HepG2 (cell line): ENCODE measurements around the gene EMC9. TPM values are rescaled to one million over a fixed set of nuclear protein-coding genes. Genes with fewer than 3 reads are reported as not detected.

Experiments used
- ATAC-seq: fragments of 200-7000 bp; cut with Tn5 transposase; 3 replicates; pipeline ENCODE4 v1.9.1; 2020; ENCODE audit warnings: mild to moderate bottlenecking, moderate library complexity
- BruUV-seq: library from RNA; stranded (reverse); fragments of 400-500 nt; replicated peaks from 2 replicates; lab custom pipeline; 2021; lab: Mats Ljungman, UMichigan
- CTCF ChIA-PET: fragments of 300-600 bp; formaldehyde crosslinking; extraction: SDS; loops from one replicate; lab custom pipeline; 2021; ENCODE audit warnings: low total read pairs, inconsistent platforms, low intra/inter-chr PET ratio; lab: Yijun Ruan, JAX
- POLR2A ChIA-PET: fragments of 350-600 bp; sonication (Branson Sonifier 250); formaldehyde crosslinking; loops from one replicate; lab custom pipeline; 2020; ENCODE audit warnings: antibody characterized with exemption, inconsistent platforms; lab: Yijun Ruan, JAX
- DNase-seq: peaks from one replicate; pipeline ENCODE4 v3.0.0-alpha.2; 2015; ENCODE audit warnings: low spot score
- FAIRE-seq: peaks from 3 replicates; lab custom pipeline; 2011; peaks lifted over from hg19 to GRCh38; lab: Jason Lieb, UNC
- H2AFZ ChIP-seq: one replicate; pipeline ENCODE4 v1.6.1; 2011; ENCODE audit warnings: low read length, inconsistent platforms
- H3K27ac ChIP-seq: fragments of 300-600 bp; 3 replicates; pipeline ENCODE4 v1.8.0; 2011; ENCODE audit warnings: mixed run types, mild to moderate bottlenecking, mixed read lengths, low read length, inconsistent platforms; ENCODE audit not compliant: insufficient read depth; ENCODE audit errors: extremely low read length
- H3K27me3 ChIP-seq, 2 experiments: fragments of 200-600 bp in 1 of 2; 2 replicates in 1 of 2; 3 replicates in 1 of 2; pipeline versions ENCODE4 v1.6.0 to v1.8.0; 2011; ENCODE audit warnings: low read length in 2 of 2, mild to moderate bottlenecking in 2 of 2, moderate library complexity in 2 of 2, inconsistent platforms in 1 of 2; ENCODE audit not compliant: insufficient read depth in 2 of 2, control insufficient read depth in 1 of 2
- H3K36me3 ChIP-seq, 2 experiments: fragments of 200-600 bp in 1 of 2; replicated peaks in 1 of 2; 2 replicates in 1 of 2; 3 replicates in 1 of 2; pipeline versions ENCODE4 v1.5.1 to v1.8.0; 2011; ENCODE audit warnings: low read length in 2 of 2, inconsistent platforms in 1 of 2; ENCODE audit not compliant: insufficient read depth in 2 of 2, control insufficient read depth in 1 of 2
- H3K4me1 ChIP-seq: 2 replicates; pipeline ENCODE4 v1.5.1; 2012; ENCODE audit warnings: low read length, inconsistent platforms; ENCODE audit not compliant: insufficient read depth
- H3K4me2 ChIP-seq: 2 replicates; pipeline ENCODE4 v1.6.0; 2011; ENCODE audit warnings: low read depth, low read length, inconsistent platforms
- H3K4me3 ChIP-seq, 3 experiments: fragments of 200-600 bp in 1 of 3; sonication (generic), shearing (Covaris generic) in 1 of 3; replicated peaks in 1 of 3; 2 replicates each; pipeline ENCODE4 v1.5.1; 2011 to 2016; ENCODE audit warnings: low read length in 3 of 3, inconsistent platforms in 2 of 3, low read depth in 2 of 3, mild to moderate bottlenecking in 2 of 3, control low read depth in 1 of 3, mixed read lengths in 1 of 3; ENCODE audit not compliant: insufficient read depth in 1 of 3
- H3K79me2 ChIP-seq: one replicate; pipeline ENCODE4 v1.6.1; 2011; ENCODE audit warnings: low read length, inconsistent platforms; ENCODE audit not compliant: insufficient read depth
- H3K9ac ChIP-seq: 2 replicates; pipeline ENCODE4 v1.6.0; 2011; ENCODE audit warnings: mild to moderate bottlenecking, low read depth, low read length, inconsistent platforms; ENCODE audit not compliant: insufficient read depth
- H3K9me3 ChIP-seq: 2 replicates; pipeline ENCODE4 v1.5.1; 2012; ENCODE audit warnings: mild to moderate bottlenecking, low read length
- H4K20me1 ChIP-seq: 2 replicates; pipeline ENCODE4 v1.6.0; 2011; ENCODE audit warnings: inconsistent platforms, mild to moderate bottlenecking, low read length, moderate library complexity; ENCODE audit not compliant: insufficient read depth
- ATF2 ChIP-seq: sonication (generic); formaldehyde crosslinking; IDR thresholded peaks from 2 replicates; pipeline ENCODE4 v1.4.0; 2020; ENCODE audit warnings: missing genetic modification reagents
- CENPT ChIP-seq: sonication (generic); formaldehyde crosslinking; IDR thresholded peaks from 2 replicates; pipeline ENCODE4 v1.8.0; 2022; ENCODE audit warnings: low read depth, mild to moderate bottlenecking, moderate library complexity, missing genetic modification reagents
- CREM ChIP-seq, 2 experiments: sonication (generic) in 1 of 2; formaldehyde crosslinking in 1 of 2; IDR thresholded peaks; 2 replicates each; pipeline versions ENCODE4 v1.4.0 to v1.6.1; 2016 to 2020; ENCODE audit warnings: antibody characterized with exemption in 1 of 2, mild to moderate bottlenecking in 1 of 2, missing genetic modification reagents in 1 of 2
- ETV5 ChIP-seq: IDR thresholded peaks from 2 replicates; pipeline ENCODE4 v1.6.1; 2018; ENCODE audit warnings: missing biosample characterization, missing genetic modification reagents, inconsistent platforms, borderline replicate concordance
- HOXA3 ChIP-seq: sonication (generic); formaldehyde crosslinking; IDR thresholded peaks from 2 replicates; pipeline ENCODE4 v1.5.0; 2020; ENCODE audit warnings: missing genetic modification reagents
- NR3C1 ChIP-seq: sonication (generic); formaldehyde crosslinking; IDR thresholded peaks from 2 replicates; pipeline ENCODE4 v1.4.0; 2020; ENCODE audit warnings: missing genetic modification reagents
- RBFOX2 ChIP-seq: fragments of 200-400 bp; formaldehyde crosslinking; IDR thresholded peaks from 2 replicates; pipeline ENCODE4 v1.6.1; 2017; ENCODE audit warnings: low read depth, mild to moderate bottlenecking, low read length
- STAT6 ChIP-seq: sonication (generic); formaldehyde crosslinking; IDR thresholded peaks from 2 replicates; pipeline ENCODE4 v1.4.0; 2020; ENCODE audit warnings: missing genetic modification reagents, mild to moderate bottlenecking, borderline replicate concordance
- WIZ ChIP-seq: sonication (generic); formaldehyde crosslinking; IDR thresholded peaks from 2 replicates; pipeline ENCODE4 v1.5.1; 2020; ENCODE audit warnings: mild to moderate bottlenecking, missing genetic modification reagents
- ZNF10 ChIP-seq: sonication (generic); formaldehyde crosslinking; IDR thresholded peaks from 2 replicates; pipeline ENCODE4 v1.4.0; 2020; ENCODE audit warnings: mild to moderate bottlenecking, low read depth, missing genetic modification reagents, borderline replicate concordance
- WGBS: methylation state at CpG from one replicate; pipeline ENCODE4 v1.1.6; 2017; ENCODE audit warnings: low lambda C conversion rate; 5-methylcytosine and 5-hydroxymethylcytosine counted together
- in situ Hi-C: cut with HindIII; loops from 2 replicates; pipeline ENCODE4 v1.10.0; 2017; ENCODE audit warnings: low pct_unique_long_range_greater_than_20kb; ENCODE audit not compliant: extremely low pct_ligation_motif_present
- intact Hi-C: fragments of 100-400 bp; cut with micrococcal nuclease; formaldehyde crosslinking; loops from one replicate; pipeline ENCODE4 v1.10.0; 2022; ENCODE audit not compliant: unreplicated experiment
- polyA plus RNA-seq, 8 experiments: library from polyadenylated mRNA; depleted of rRNA in 3 of 8; stranded (reverse) in 7 of 8; unstranded in 1 of 8; fragments of >200 nt; fragmentation: Illumina TruSeq in 4 of 8; extraction: Trizol in 4 of 8; gene quantifications; 2 replicates each; pipeline versions ENCODE4 v1.2.1 to v1.2.3, GENCODE V29; 2011 to 2016; ENCODE audit warnings: low read depth in 4 of 8, missing spikeins in 1 of 8, mixed read lengths in 1 of 8; ENCODE audit not compliant: insufficient read depth in 1 of 8
- total RNA-seq, 5 experiments: library from RNA; depleted of rRNA; stranded (reverse); fragments of >200 nt; fragmentation: Illumina TruSeq; extraction: Trizol; gene quantifications; 2 replicates each; pipeline ENCODE4 v1.2.3, GENCODE V29; 2016; ENCODE audit warnings: low read depth in 1 of 5

EMC9 gene
- total and polyA plus RNA-seq, 2 of the 13 experiments (the other 11 are each of a cell fraction or from before 2014, with no cell fraction given) = 60.5 to 78.7 TPM

- 0 out of 2 replicates have a peak, but pooled peaks have one; percentile 25 for TF ChIP-seq ZNF10 (CRISPR knock-in tag)
- TF ChIP-seq, all 625 proteins: peak for 10
Measured at GRCh38 chr14:24122898-24123297, 18.5 kb downstream of the EMC9 start (continued).

- no peaks in the 10 kb centered on the region for H4K20me1 ChIP-seq
- intact Hi-C loops (no loop called here), in situ Hi-C loops (loop anchor here (25.0 kb wide), 1 partner anchor 1535 kb away; the partner anchor contains the start of genes ABHD4 and DAD1)
- FAIRE-seq = no peak
- peaks cover 56 to 62% of the 10 kb centered on the region in 2 experiments for H3K36me3 ChIP-seq
- no peaks in the 10 kb centered on the region for H3K27me3 ChIP-seq
- no peak overlapping the region for H2AFZ ChIP-seq
- TF ChIP-seq ETV5 (CRISPR knock-in tag) (no peak), RBFOX2 (peak; percentile 40; the same call in 1 of the 2 replicates), CENPT (CRISPR knock-in tag) (0 out of 2 replicates have a peak, but pooled peaks have one; percentile 34)
- no peak for DNase-seq
- WGBS = 82% methylated on average over 4 of the region's 4 CpGs
- H3K27ac ChIP-seq = no peak overlapping the region
- no peak overlapping the region for H3K4me3 ChIP-seq
- ChIA-PET POLR2A (interaction anchor here (0.7 to 22.7 kb wide), 5 partner anchors 2 to 66 kb away, joined by 3 to 977 read pairs (median 279); partner anchors contain the start of genes DCAF11, EMC9, FITM1 and IPO4), CTCF (no interaction called here)
- no peaks in the 10 kb centered on the region for H3K9me3 ChIP-seq
- peaks cover 10% of the 10 kb centered on the region for H3K79me2 ChIP-seq
- no peak; the same call in 2 of the 3 replicates for ATAC-seq
- peaks cover 5% of the 10 kb centered on the region; the same call in 1 of the 2 replicates for H3K4me1 ChIP-seq
- no TSS peak for BruUV-seq
- no peak overlapping the region for H3K4me2 ChIP-seq
- no peak overlapping the region for H3K9ac ChIP-seq
Measured at GRCh38 chr14:24122416-24122815, 19.0 kb downstream of the EMC9 start.

- no peak overlapping the region for H2AFZ ChIP-seq
- no peak overlapping the region for H3K4me2 ChIP-seq
- WGBS = 96% methylated on average over 8 of the region's 8 CpGs
- FAIRE-seq (no peak), DNase-seq (no peak), ATAC-seq (no peak)
- no peaks in the 10 kb centered on the region for H4K20me1 ChIP-seq
- H3K27ac ChIP-seq = no peak overlapping the region
- H3K9ac ChIP-seq = no peak overlapping the region
- H3K4me1 ChIP-seq = peaks cover 17% of the 10 kb centered on the region
- intact Hi-C loops = no loop called here
- TF ChIP-seq HOXA3 (CRISPR knock-in tag) (0 out of 2 replicates have a peak, but pooled peaks have one; percentile 13), STAT6 (CRISPR knock-in tag) (no peak), NR3C1 (CRISPR knock-in tag) (peak; percentile 38; the same call in 1 of the 2 replicates), WIZ (0 out of 2 replicates have a peak, but pooled peaks have one; percentile 61), RBFOX2 (0 out of 2 replicates have a peak, but pooled peaks have one; percentile 25), CREM (IDR thresholded peaks at IDR 0.05) (no peak), CREM (CRISPR knock-in tag; IDR thresholded peaks at IDR 0.05) (peak; percentile 47; the same call in 1 of the 2 replicates), ATF2 (CRISPR knock-in tag) (no peak)
- in situ Hi-C loops = loop anchor here (25.0 kb wide), 1 partner anchor 1534 kb away; the partner anchor contains the start of genes ABHD4 and DAD1
- ChIA-PET POLR2A (interaction anchor here (10.3 to 15.5 kb wide), 2 partner anchors 12 to 26 kb away, joined by 279 to 977 read pairs; partner anchors contain the start of genes EMC9, FITM1, PSME1 and PSME2), CTCF (no interaction called here)
- H3K27me3 ChIP-seq = no peaks in the 10 kb centered on the region
- H3K9me3 ChIP-seq = no peaks in the 10 kb centered on the region
- no peak overlapping the region for H3K4me3 ChIP-seq
- peaks cover 22% of the 10 kb centered on the region for H3K79me2 ChIP-seq
- no TSS peak for BruUV-seq
- peaks cover 66 to 74% of the 10 kb centered on the region in 2 experiments for H3K36me3 ChIP-seq
Measured at GRCh38 chr14:24121210-24121609, 20.2 kb downstream of the EMC9 start.
